HG02759 (cell line): ENCODE measurements around the gene HIF3A.
"Not testable (repeated sequence)": the region's sequence is repeated elsewhere in the genome, so short reads cannot be mapped to it uniquely, and the experiment has no call there.

Experiments used
- ATAC-seq: cut with Tn5 transposase; IDR thresholded peaks from one replicate; pipeline ENCODE4 v1.9.1; 2021; ENCODE audit warnings: mild to moderate bottlenecking, moderate library complexity; ENCODE audit not compliant: unreplicated experiment

Gene HIF3A

DNA sequence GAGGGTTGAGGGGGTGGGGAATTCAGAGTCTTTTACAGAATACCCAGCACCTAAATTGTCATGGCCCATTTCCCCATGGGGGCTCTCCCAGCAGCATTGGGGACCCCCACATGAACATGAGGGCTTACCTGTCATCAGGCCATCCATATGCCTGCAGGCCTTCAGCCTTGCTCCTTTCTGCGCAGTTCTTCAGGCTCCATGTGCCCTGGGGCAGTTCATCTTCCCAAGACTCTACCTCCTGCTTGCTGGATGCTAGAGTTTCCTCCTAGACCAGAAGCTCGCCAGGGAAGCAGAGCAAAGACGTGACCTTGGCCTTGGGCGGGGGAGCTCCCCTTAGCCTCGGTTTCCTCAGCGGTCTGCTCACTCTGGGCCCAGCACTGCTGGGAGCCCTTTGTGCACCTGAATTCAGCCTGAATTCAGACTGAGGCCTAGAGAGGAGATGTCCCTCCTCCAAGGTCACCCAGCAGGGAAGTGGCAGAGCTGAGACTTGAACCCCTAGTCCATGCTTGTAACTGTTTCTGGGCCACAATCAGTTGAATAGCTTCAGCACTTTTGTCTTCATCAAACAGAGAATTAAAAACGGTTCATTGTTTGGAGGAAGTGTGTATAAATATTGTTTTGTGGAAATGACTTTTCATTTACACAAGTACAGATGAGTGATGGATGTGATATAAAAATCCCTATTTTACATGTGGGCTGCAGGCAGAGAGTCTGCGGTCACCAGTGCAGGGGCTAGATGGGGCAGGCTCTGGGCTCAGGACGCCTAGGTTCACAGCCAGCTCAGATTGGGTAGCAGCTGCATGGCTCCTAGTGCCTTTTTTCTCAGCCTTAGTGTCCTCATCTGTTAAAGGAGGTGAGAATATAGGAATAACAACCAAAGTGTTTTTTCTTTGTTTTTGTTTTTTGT lies 59.6 kb downstream of the HIF3A start:
- no peak for ATAC-seq

DNA sequence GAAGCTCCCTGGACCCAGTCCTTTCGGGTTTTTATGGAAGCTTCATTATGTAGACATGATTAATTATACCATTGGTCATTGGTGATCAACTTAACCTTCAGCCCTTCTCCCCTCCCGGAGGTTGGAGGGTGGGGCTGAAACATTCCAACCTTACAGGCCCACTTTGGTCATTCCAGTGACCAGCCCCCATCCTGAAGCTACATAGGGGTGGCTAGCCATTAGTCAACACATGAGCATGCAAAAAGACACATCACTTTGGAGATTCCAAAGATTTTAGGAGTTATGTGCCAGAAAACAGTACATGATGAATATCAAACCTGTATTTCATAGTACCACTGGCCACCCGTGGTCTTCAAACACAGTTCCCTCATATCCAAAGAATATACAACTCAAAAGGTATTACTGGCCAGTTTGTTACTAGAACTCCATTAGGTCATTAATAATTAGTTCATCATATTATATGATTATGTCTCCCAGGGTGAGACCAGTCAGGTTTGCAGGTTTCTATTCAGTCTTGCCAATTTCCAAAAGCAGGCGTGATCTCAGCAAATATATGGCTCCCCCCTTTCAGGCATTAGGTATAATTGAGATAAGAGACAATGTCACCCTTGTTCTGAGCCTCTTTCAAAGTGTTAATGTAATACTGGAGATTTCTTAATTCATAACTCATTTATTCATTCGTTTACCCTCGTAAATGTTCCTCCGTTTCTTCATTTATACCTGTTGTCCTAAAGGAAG lies 61.2 kb downstream of the HIF3A start:
- ATAC-seq, result no peak

DNA sequence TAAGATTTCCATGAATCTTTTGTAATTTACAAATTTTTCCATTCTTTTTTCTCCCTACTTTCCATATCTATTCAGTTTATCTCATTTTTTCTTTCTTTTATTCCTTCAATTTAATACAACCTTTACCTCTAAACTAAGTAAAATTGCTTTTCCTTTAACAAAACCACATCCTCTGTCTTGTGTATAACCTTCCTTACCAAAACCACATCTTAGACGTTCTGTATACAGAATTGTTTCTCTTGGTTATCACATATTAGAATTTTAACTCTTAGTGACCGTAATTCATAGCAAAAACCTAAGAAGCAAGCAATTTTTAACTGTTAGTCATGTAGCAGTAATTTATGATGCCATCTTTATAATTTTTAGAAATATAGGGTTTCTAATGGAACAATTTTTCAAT lies 65.1 kb downstream of the HIF3A start:
- ATAC-seq, result no peak

DNA sequence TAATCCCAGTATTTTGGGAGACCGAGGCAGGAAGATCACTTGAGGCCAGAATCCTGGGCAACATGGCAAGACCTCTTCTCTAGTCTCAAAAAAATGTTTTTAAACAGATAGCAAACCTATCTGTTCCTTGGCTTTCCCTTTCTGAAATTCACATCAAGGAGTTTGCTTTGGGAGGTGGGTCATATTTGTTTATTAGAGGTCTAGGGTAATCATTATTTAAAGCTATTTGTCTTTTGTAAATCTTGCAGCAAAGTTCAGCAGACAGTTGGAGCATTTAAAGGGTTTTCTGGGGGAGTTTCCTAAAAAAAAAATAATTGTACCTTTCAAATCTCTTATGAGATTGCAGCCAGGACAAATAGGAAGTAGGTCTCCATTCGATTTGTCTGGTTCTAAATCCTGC lies 67.5 kb downstream of the HIF3A start:
- no peak for ATAC-seq

DNA sequence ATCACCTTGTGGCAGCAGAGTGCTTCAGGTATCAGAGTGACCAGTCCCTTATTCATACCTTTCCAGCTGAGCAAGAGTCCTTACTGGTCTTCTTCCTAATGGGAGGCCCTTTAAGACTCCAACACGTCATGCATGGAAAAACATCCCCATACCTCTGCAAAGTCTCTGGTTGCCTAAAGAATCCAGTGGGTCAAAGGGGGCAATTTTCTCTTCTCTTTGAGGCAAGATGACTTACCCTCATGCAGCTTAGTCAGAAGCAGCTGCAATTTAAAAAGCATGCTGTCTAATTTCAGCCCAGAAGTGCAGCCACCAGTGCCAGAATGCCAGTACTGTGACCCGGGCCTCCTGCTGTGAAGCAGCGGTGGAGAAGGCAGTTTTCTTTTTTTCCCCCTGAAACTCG lies 68.7 kb downstream of the HIF3A start:
- no peak for ATAC-seq

DNA sequence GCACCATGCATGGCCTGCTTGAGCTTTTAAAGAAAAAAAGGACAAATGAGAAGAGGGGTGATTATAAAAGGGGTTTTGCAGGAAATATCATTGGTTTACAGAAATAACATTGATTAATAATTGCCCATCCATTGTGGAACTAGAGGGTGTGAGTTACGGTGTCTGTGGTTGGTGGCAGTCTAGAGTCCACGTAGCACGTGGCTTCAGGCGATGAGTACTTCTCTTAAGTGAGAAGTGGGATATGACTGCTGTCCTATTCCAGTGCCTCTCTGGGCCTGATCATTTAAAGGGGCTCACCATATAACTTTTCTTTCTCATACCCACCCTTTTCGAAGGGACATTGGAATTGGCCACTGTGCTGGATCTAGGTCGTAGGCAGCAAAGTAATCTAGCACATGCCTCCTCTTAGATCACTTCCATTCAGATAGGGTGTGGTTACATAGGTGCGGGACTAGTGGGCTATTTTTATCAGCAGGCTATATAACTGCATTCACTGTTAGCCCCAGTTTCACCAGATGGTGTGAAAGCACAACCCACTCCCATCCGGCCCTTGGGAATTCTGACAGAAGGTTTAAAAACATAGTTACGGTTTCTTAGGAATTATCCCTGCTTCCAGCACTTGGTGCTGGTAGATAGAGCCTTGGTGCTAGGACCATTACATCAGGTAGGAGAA lies 69.9 kb downstream of the HIF3A start:
- no peak for ATAC-seq

DNA sequence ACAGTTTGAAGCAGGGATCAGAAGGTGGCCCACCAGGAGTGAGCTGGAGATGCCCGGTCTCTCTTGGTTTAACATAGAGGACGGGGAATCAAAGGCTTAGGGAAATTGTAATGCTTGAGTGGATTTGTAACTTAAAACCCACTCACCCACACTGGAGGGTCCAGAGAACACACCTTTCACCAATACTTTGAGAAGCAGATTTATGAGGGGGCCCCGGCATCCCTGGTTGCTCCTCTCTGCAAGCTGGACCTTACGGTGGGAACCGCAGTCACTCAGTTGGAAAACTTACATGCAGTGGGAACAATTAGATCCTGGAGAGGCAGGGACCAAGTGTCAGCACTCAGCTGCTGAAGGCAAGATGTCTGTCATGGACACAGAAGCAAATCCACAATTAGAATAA lies 70.6 kb downstream of the HIF3A start:
- ATAC-seq, result no peak

DNA sequence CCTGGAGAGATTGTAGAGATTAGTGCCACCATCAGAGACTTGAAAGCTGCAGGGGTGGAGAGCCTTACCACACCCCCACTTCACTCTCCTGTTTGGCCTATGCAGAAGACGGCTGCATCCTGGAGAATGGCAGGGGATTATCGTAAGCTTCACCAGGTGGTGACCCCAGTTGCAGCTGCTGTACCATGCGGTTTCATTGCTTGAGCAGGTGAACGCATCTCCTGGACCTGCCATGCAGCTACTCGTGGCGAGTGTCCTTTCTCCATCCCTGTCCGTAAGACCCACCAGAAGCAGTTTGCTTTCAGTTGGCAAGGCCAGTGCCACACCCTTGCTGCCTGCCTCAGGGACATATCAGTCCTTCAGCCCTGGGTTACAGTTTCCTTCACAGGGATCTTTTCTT lies 71.3 kb downstream of the HIF3A start:
- no peak for ATAC-seq

DNA sequence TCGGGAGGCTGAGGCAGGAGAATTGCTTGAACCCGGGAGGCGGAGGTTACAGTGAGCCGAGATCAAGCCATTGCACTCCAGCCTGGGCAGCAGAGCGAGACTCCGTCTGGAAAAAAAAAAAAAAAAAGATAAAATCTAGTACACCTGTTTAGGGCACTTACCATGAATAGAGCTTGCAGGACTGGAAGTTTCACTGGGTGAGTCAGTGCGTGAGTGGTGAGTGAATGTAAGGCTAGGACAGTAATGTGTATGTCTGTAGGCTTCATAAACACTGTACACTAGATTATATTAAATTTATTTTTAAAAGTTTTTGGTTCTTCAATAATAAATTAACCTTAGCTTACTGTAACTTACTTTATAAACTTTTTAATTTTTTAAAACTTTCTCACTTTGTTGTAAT lies 73.0 kb downstream of the HIF3A start:
- ATAC-seq, result no peak

DNA sequence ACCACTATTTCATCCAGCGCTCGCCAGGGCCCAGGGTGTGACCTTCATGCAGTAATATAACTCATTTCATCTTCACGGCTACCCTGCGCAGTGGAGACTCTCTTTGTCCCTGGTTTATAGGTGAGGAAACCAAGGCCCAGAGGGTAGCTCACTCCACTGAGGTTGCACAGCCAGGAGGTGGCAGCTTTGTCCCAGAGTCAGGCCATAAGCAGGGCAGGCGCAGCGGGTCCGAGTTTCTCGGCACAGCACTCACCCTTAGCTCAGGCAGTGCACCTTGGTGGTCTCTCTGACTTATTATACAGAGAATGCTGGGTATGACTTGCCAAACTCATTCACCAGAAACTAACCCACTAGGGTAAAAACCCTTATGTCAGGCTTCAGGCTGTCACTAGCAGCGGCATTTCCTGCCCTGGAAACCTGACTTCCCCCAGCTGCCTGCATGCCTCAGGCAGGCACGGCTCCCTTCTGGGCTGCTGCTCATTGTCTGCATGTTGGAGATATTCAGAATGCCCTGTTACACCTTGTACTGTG lies 74.6 kb downstream of the HIF3A start:
- ATAC-seq, result no peak

DNA sequence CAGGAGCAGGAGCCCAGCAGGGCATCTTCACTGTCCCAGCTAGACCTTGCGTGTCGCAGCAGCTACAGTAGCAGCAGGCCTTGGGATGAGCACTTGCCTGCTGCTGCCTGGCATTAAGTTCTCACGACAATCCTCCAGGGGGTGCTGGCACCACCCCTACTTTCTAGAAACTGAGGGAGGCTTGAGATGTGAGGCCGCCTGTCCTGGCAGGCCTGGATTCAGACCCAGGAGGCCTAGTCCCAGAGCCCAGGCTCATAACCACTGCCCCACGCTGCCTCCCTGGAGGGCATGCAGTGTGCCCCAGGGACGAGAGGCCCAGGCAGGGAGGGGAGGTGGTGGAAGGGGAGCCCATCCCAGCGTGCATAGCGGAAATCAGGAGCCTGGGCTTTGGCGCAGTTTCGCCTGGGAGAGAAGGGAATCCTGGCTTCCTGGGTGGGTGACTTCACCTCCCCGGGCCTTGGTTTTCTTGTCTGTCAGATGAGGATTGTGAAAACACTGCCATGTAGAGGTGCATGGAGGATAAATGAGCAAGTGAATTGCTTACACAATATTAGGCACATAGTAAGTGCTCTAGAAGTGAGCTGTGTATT lies 76.2 kb downstream of the HIF3A start:
- ATAC-seq, result no peak

DNA sequence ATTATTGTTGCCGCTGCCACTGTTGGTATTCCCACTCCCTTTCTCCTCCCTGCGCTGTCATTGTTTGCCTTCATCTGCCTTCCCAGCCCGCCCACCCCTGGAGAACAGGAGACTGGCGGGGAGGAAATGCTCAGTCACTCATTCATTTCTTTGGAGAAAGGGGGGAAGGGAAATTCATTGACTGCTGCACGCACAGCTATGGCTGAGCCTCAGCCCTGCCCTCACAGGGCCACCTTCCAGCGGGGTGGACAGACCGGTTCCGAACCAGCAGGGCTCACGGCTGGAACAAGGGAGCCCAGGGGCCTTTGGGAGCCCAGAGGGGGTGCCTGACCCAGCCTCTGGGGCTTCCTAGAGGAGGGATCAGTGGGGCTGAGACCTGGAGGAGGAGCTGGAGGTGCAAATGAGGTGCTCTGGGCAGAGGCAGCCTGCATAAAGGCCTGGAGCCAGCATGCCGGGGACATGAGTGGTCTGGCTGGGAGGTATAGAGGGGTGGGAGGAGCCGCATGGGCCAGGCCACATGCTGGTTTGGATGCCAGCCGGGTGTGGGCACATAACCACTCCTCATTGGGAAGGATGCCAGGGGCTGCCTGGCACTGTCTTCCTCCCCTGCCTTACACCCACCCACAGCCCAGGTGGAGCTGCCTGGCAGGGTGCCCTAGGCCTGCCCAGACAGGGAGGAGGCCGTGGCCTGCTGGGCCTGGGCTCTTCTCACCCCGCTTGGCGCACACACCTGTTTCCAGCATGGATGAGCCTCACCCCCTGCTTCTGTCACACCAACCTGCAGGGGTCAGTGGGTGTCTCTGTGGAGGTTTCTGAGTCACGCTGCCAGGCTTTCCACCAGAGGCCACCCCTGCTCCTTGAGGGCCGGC lies 76.9 kb downstream of the HIF3A start:
- ATAC-seq, result no peak

DNA sequence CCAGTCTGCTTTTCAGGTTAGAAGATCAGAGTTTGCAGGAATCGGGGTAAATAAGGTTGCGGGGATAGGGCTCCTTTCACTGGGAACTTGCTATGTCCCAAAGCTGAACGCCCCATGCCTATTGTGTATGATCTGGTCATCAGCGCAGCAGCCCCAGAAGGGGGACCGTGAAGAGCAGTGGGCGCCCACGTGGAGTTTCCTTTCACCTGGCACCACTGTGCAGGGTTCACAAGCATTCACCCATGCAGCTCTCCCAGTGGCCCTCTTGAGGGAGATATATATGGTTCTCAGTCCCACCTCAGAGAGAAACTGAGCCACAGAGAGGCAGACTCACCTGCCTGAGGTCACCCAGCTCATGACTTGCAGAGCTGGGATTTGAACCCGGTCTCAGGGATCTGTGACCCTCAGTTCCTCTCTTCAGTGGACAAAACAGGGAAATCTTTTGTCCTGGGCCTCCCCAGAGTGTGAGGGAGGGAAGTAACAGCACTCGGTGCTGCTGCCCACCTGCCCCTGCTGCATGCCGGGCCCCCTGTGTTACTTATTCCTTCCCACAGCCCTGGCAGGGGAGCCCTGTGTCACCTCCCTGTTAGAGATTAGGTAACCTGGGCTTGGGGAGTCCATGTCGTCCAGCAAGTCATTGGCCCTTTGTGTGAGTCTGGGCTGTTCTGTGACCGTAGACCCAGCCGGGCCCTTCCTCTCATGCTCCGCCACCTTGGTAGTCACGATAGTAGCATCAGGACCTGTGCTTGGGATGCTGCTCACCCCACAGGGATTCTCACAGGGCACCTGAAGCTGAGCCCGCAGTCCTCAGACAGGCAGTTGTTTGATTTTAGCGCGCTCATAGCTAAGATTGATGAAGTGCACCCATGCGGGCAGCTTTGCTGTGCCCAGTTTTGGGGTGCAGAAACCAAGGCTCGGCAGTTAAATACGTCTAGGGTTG lies 78.0 kb downstream of the HIF3A start:
- no peak for ATAC-seq

DNA sequence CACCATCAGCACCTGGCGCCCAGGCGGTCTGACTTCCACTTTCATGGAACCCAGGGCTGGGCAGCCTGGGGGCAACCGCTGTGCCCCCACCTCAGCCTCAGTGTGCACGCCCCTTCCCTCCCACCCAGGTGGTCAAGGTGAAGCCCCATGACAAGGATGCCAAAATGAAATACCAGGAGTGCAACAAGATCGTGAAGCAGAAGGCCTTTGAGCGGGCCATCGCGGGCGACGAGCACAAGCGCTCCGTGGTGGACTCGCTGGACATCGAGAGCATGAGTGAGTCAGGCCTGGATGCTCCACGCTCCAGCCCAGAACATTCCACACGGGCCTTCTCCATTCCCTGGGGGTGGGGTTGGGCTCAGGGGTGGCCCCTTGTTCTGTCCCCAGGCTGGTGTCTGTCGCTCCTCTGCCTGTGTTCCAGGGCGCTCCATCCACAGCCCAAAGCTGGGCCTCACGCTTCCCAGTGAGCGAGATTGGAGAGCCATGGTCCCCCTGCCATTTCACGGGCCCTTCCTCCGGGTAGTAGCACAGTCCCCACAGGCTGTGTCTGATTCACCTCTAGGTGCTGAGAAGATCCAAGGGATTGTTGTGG lies 78.7 kb downstream of the HIF3A start:
- ATAC-seq, result not testable (repeated sequence)

DNA sequence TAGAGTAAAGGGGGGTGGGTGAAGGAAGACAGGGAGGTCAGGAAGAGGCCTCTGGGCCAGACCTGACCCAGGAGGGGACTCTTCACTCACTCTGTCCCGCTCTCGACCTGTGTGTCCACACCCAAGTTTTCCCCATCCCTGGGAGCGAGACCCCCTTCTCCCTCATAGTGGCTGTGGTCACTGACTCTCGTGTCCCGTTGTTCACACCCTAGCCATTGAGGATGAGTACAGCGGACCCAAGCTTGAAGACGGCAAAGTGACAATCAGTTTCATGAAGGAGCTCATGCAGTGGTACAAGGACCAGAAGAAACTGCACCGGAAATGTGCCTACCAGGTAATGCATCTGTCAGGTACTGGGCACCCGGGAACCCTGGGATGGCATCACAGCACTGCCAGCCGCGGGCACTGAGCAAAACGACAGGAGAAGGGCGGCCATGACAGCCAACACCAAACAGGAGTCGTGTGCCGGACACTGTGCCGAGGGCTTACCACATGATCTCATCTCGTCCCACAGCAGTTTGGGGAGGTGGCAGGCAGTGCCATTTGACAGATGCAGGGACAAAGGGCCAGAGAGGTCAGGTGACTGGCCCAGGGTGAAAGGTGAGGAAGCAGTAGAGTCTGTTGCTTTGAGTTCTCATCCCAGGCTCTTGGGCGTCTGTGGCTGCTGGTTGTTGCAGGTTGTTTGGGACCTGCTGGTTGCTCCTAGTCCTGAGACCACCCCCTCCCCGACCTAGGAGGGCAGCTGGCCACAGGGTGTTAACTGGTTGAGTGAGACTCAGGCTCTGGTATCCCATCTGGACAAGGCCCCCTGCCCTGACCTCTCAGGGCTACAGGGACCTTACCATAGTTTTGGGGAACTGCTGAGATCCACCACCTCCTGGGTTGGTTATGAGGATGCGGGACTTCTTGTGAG lies 79.7 kb downstream of the HIF3A start:
- ATAC-seq, result no peak

DNA sequence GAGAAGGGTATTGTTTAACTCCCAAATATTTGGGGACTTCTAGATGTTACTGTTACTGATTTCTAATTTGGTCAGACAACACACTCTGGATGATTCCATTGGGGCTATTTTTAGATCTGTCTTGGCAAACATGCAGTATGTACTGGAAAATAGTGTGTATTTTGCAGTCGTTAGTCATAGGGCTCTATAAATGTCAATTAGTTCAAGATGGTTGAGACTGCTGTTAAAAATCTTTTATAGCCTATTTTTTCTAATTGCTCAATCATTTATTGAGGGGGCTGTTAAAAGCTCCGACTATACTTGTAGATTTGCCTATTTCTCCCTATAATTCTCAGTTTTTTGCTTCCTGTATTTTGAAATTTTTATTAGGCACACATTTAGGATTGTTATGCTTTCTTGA lies 81.4 kb downstream of the HIF3A start:
- no peak for ATAC-seq

DNA sequence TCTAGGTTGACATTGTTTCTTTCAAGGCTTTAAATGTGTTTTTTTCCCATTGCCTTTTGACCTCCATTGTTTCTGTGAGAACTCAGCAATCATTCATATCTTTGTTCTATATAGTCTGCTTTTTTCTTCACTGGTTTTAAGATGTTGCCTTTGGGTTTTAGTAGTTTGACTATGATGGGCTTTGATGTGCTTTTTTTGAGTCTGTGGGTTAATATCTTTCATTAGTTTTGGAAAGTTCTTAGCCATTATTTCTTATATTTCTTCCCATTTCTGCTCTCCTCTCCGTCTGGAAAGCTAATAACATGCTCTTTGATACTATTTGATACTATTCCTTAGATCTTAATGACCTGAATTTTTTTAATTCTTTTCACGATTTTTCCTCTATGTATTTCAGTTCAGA lies 83.8 kb downstream of the HIF3A start:
- no peak for ATAC-seq

DNA sequence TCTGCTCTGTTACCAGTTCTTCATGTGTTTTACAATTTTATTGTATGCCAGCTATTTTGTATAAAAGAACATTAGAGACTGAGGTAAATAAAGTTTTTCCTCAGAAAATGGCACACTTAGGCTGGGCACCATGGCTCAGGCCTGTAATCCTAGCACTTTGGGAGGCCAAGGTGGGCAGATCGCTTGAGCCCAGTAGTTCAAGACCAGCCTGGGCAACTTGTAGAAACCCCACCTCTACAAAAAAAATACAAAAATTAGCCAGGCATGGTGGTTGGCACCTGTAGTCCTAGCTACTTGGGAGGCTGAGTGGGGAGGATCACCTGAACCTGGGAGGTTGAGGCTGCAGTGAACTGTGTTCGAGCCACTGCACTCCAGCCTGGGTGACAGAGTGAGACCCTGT lies 84.5 kb downstream of the HIF3A start:
- ATAC-seq, result no peak
